Superior temporal gyrus (tissue), 1 donor: ENCODE measurements around the gene U2AF2.
A peak's percentile ranks its signal among the peaks of the same experiment; 100 is the strongest.

ENCODE experiments used
- DNase-seq: peaks from one replicate; pipeline ENCODE4 v3.0.0-alpha.2; 2016; ENCODE audit errors: extremely low spot score

U2AF2 gene

GRCh38 chr19:55654868-55655647 lies at the start of gene U2AF2:
Gene U2AF2, plus strand, starts transcription at chr19:55655035. Its CDS starts 70 bp downstream, at chr19:55655105.
- peak; percentile 79 for DNase-seq

- peak; percentile 93 for DNase-seq
These were observed 49.6 kb upstream of the U2AF2 start for GRCh38 chr19:55605207-55605636.

GRCh38 chr19:55605637-55606470 lies 49.0 kb upstream of the U2AF2 start, which contains the start of gene ZNF865:
Gene ZNF865, plus strand, starts transcription at chr19:55605647. Its CDS starts 7,972 bp downstream, at chr19:55613619.
- DNase-seq, result peak; percentile 63

- DNase-seq, result no peak
These were observed 48.4 kb upstream of the U2AF2 start for GRCh38 chr19:55606471-55606787.

- no peak for DNase-seq
These were observed 48.0 kb upstream of the U2AF2 start for GRCh38 chr19:55606817-55607216.

GRCh38 chr19:55609326-55609725 lies 45.5 kb upstream of the U2AF2 start:
- no peak for DNase-seq

- no peak for DNase-seq
These were observed 43.4 kb upstream of the U2AF2 start for GRCh38 chr19:55611300-55611982.

- DNase-seq, result no peak
These were observed 42.7 kb upstream of the U2AF2 start for GRCh38 chr19:55611983-55612645.

- DNase-seq, result no peak
These were observed 41.4 kb upstream of the U2AF2 start for GRCh38 chr19:55613396-55613795.

- DNase-seq, result no peak
These were observed 40.7 kb upstream of the U2AF2 start for GRCh38 chr19:55613930-55614710.

- no peak for DNase-seq
These were observed 39.9 kb upstream of the U2AF2 start for GRCh38 chr19:55614711-55615542.

- no peak for DNase-seq
These were observed 39.1 kb upstream of the U2AF2 start for GRCh38 chr19:55615543-55616394.

- no peak for DNase-seq
These were observed 38.4 kb upstream of the U2AF2 start for GRCh38 chr19:55616395-55616875.

GRCh38 chr19:55617426-55617825 lies 37.4 kb upstream of the U2AF2 start:
- no peak for DNase-seq

- no peak for DNase-seq
These were observed 36.4 kb upstream of the U2AF2 start for GRCh38 chr19:55618426-55618825.

GRCh38 chr19:55619286-55619685 lies 35.5 kb upstream of the U2AF2 start:
- peak; percentile 8 for DNase-seq

GRCh38 chr19:55620410-55621204 lies 34.2 kb upstream of the U2AF2 start:
- DNase-seq, result no peak

- DNase-seq, result no peak
These were observed 33.6 kb upstream of the U2AF2 start for GRCh38 chr19:55621205-55621672.
